Neutrophil (primary cell): ENCODE data around the gene RAD51B.

ENCODE experiments used
- H3K27ac ChIP-seq: fragments of 200-600 bp; sonication (generic); 2 replicates; pipeline ENCODE4 v1.5.1; 2016; ENCODE audit warnings: mild to moderate bottlenecking, moderate library complexity
- H3K27me3 ChIP-seq: fragments of 200-600 bp; sonication (generic); 2 replicates; pipeline ENCODE4 v1.6.0; 2016; ENCODE audit warnings: mild to moderate bottlenecking
- H3K36me3 ChIP-seq: fragments of 200-600 bp; sonication (generic); 2 replicates; pipeline ENCODE4 v1.5.1; 2017
- H3K4me1 ChIP-seq, 2 experiments: fragments of 200-600 bp in 1 of 2; sonication (generic) in 1 of 2; 1 replicate in 1 of 2; 2 replicates in 1 of 2; pipeline versions ENCODE4 v1.5.1 to v1.6.1; 2013 to 2016; ENCODE audit warnings: low read depth in 1 of 2, low read length in 1 of 2, mild to moderate bottlenecking in 1 of 2, moderate library complexity in 1 of 2; ENCODE audit not compliant: control insufficient read depth in 1 of 2, insufficient read depth in 1 of 2
- H3K4me3 ChIP-seq, 2 experiments: fragments of 200-600 bp in 1 of 2; sonication (generic) in 1 of 2; 1 replicate in 1 of 2; 2 replicates in 1 of 2; pipeline ENCODE4 v1.5.1; 2013 to 2016; ENCODE audit warnings: low read depth in 1 of 2, low read length in 1 of 2, mild to moderate bottlenecking in 1 of 2, moderate library complexity in 1 of 2
- H3K9me3 ChIP-seq: fragments of 200-600 bp; sonication (generic); 2 replicates; pipeline ENCODE4 v1.5.1; 2016
- CTCF ChIP-seq: fragments of 200-600 bp; sonication (generic); IDR thresholded peaks from 2 replicates; pipeline ENCODE4 v1.5.1; 2016; ENCODE audit warnings: antibody characterized with exemption

The RAD51B gene

GRCh38 chr14:68619790-68620574 lies 800.4 kb downstream of the RAD51B start:
- no peaks in the 10 kb centered on the region for H3K36me3 ChIP-seq
- H3K9me3 ChIP-seq: no peaks in the 10 kb centered on the region
- H3K27ac ChIP-seq: no peak overlapping the region
- H3K4me1 ChIP-seq: peaks cover 8 to 9% of the 10 kb centered on the region in 2 experiments
- H3K4me3 ChIP-seq: no peak overlapping the region
- TF ChIP-seq CTCF: no peak
- no peaks in the 10 kb centered on the region for H3K27me3 ChIP-seq

- H3K9me3 ChIP-seq: no peaks in the 10 kb centered on the region
- H3K36me3 ChIP-seq: no peaks in the 10 kb centered on the region
- H3K27ac ChIP-seq: no peak overlapping the region
- no peaks in the 10 kb centered on the region for H3K27me3 ChIP-seq
- no peak for TF ChIP-seq CTCF
- H3K4me1 ChIP-seq: peaks cover 9 to 10% of the 10 kb centered on the region in 2 experiments
- H3K4me3 ChIP-seq: no peak overlapping the region
These were observed 802.1 kb downstream of the RAD51B start for GRCh38 chr14:68621400-68622365.

GRCh38 chr14:68622856-68623255 lies 803.3 kb downstream of the RAD51B start:
- Histone ChIP-seq H3K4me1 (peaks cover 12% of the 10 kb centered on the region in 2 experiments), H3K36me3 (no peaks in the 10 kb centered on the region), H3K9me3 (no peaks in the 10 kb centered on the region), H3K4me3 (no peak overlapping the region), H3K27ac (no peak overlapping the region), H3K27me3 (peaks cover 12% of the 10 kb centered on the region)
- no peak for TF ChIP-seq CTCF

GRCh38 chr14:68623307-68623706 lies 803.7 kb downstream of the RAD51B start:
- Histone ChIP-seq H3K27me3 (peaks cover 16% of the 10 kb centered on the region), H3K36me3 (no peaks in the 10 kb centered on the region), H3K4me1 (peaks cover 16 to 17% of the 10 kb centered on the region in 2 experiments), H3K9me3 (no peaks in the 10 kb centered on the region), H3K27ac (no peak overlapping the region), H3K4me3 (no peak overlapping the region)
- no peak for TF ChIP-seq CTCF

- H3K27me3 ChIP-seq: peaks cover 21% of the 10 kb centered on the region
- peaks cover 20 to 21% of the 10 kb centered on the region in 2 experiments for H3K4me1 ChIP-seq
- H3K9me3 ChIP-seq: no peaks in the 10 kb centered on the region
- H3K4me3 ChIP-seq: no peak overlapping the region
- H3K27ac ChIP-seq: no peak overlapping the region
- no peak for TF ChIP-seq CTCF
- H3K36me3 ChIP-seq: no peaks in the 10 kb centered on the region
These were observed 804.2 kb downstream of the RAD51B start for GRCh38 chr14:68623826-68624225.
